Epithelial cell of proximal tubule (primary cell): ENCODE results near the gene ELFN1. TPM values are rescaled to one million over a fixed set of nuclear protein-coding genes. Genes with fewer than 3 reads are reported as not detected.

ENCODE experiments used
- DNase-seq: peaks from one replicate; pipeline ENCODE4 v3.0.0-alpha.2; 2011; ENCODE audit warnings: low read depth
- H3K4me3 ChIP-seq: 2 replicates; pipeline ENCODE4 v1.5.1; 2011; ENCODE audit warnings: low read depth, mild to moderate bottlenecking, low read length
- CTCF ChIP-seq: conservative IDR thresholded peaks from 2 replicates; pipeline ENCODE4 v1.5.1; 2012; ENCODE audit warnings: low read depth, mild to moderate bottlenecking, low read length
- total RNA-seq: library from RNA; depleted of rRNA; stranded (reverse); fragments of >200 nt; gene quantifications from 2 replicates; pipeline ENCODE4 v1.2.3, GENCODE V29; 2015

The ELFN1 gene
- total RNA-seq, 1 donor from 2014 or later, result 0.23 TPM

DNA sequence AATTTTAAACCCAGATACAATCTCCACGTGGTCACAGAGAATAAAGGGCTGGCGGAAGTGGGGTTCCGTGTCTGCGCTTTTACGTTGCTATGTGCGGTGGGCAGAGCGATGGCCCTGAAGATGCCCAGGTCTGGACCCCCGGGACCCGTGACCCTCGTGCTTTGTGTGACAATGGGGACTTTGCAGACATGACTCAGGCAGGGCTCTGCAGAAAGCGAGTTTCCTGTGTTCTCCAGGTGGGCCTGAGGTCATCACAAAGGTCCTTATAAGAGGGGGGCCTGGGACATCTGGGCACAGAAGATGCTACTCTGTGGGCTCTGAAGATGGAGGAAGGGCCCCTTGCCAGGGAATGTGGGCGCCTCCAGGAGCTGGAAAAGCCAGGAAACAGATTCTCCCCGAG, 95.3 kb downstream of the ELFN1 start:
- H3K4me3 ChIP-seq, result no peak overlapping the region
- TF ChIP-seq CTCF, result no peak
- DNase-seq, result no peak

DNA sequence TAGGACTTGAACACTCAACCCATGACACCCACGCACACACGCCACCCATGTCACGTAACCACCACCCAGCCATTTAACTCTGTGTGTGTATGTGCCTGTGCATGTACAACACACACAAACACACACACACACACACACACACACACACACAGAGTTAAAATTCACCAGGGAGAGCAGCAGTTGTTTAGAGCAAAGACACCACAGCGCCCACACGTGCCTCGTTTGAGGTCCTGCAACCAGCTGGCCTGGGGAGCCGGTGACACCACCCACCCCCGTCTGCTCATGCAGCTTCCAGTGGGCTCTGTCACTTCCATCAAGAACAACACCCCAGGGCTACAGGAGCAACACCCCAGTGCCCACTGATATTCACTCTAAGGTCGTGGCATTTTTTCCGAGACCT, 97.4 kb downstream of the ELFN1 start:
- no peak overlapping the region for H3K4me3 ChIP-seq
- no peak for DNase-seq
- TF ChIP-seq CTCF, result no peak

DNA sequence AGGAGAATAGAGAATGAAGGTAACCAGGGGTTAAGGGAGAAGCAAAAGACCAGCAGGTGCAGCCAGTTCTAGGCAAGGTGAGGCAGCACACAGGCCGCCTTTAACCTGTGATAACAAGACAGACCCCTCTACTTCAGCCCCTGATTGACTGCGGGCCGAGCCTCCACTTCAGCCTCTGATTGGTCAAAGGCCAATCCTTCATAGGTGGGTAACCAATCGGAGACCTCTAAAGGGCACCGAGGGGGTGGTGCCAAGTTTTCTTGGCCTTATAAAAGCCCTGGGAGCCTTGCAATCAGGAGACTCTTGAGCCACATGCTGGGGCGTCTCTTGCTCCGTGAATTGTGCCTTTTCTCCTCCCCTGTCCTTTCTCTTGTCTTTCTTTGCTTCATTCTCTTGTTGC, 98.8 kb downstream of the ELFN1 start:
- no peak overlapping the region for H3K4me3 ChIP-seq
- no peak for DNase-seq
- TF ChIP-seq CTCF, result no peak

DNA sequence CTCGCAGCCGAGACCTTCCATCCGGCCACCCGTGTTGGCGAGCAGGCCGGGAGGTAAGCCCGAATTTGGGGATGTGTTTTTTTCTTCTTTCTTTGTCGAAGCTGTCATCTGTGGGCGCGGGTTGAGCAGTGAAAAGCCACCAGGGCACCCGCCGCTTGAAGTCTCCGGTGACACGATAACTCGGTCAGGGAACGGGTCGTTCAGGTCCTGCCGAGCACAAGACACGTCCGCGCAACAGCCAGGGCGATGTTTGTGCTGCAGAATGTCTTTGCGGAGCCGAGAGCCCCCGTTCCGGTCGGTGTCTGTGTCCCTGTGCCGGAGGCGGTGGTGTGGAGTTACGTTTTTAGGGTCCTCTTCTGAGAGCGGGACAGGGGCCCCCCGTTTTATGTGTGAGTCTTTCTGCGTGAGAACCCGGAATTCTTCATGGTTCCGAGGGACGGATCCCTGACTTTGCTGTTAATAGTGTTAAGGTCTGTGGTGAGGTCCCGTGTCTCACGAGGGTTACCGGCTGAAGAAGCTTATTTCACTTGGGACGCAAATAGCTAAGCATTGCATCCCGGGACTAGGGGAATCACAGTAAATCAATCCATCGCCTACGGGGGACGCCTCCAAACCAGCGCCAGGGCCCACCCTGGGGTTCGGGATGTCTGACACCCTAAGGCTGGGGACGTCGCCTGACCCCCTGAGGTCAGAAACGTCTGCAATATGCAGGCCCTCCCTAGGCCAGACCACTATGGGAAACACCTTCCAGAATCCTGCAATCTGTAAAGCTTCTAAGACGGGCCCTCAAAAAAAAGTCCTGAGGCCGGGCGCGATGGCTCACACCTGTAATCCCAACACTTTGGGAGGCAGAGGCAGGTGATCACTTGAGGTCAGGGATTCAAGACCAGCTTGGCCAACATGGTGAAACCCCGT, 99.5 kb downstream of the ELFN1 start:
- H3K4me3 ChIP-seq, result no peak overlapping the region
- TF ChIP-seq CTCF, result no peak
- no peak for DNase-seq

- no peak overlapping the region for H3K4me3 ChIP-seq
- no peak for TF ChIP-seq CTCF
- no peak for DNase-seq
These were observed 100.3 kb downstream of the ELFN1 start for GRCh38 chr7:1770331-1770730.

- TF ChIP-seq CTCF, result no peak
- H3K4me3 ChIP-seq, result no peak overlapping the region
- no peak for DNase-seq
These were observed 105.3 kb downstream of the ELFN1 start for GRCh38 chr7:1775389-1775788.

DNA sequence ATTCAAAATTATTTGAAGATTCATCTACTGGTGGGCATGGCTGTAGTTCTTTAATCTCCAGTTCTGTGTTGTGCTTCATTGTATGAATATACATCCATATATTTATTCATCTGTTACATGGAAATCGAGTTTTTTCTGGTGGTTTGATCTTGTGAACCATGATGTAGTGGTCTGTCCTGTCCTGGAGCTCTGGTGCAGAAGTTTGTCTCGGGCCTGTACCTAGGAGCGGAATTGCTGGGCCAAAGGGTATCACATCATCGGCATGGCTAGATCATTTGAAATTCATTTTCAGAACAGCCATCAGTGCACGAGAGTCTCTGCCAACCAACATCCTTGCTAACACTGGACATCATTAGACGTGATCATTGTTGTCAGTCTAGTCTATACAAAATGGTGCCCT, 107.0 kb downstream of the ELFN1 start:
- TF ChIP-seq CTCF, result no peak
- no peak overlapping the region for H3K4me3 ChIP-seq
- DNase-seq, result no peak
